ENCODE results near the gene RCAN1.

- TF ChIP-seq CTCF (IDR thresholded peaks at IDR 0.05) (no peak), POLR2A (IDR thresholded peaks at IDR 0.05) (no peak)
Observed at GRCh38 chr21:34606051-34606450, 8.9 kb downstream of the RCAN1 start.
